Fibroblast of the aortic adventitia (primary cell): ENCODE results near the gene TNNC2. TPM values are rescaled to one million over a fixed set of nuclear protein-coding genes. Genes with fewer than 3 reads are reported as not detected.
"Not testable (repeated sequence)": the region's sequence is repeated elsewhere in the genome, so short reads cannot be mapped to it uniquely, and the experiment has no call there.

Experiments
- DNase-seq: peaks from one replicate; pipeline ENCODE4 v3.0.0-alpha.2; 2010; ENCODE audit warnings: low read depth
- H3K4me3 ChIP-seq: 2 replicates; pipeline ENCODE4 v1.5.1; 2011; ENCODE audit warnings: low read depth, mild to moderate bottlenecking, control low read depth, low read length, moderate library complexity
- total RNA-seq: library from RNA; depleted of rRNA; stranded (reverse); fragments of >200 nt; gene quantifications from 2 replicates; pipeline ENCODE4 v1.2.3, GENCODE V29; 2012; ENCODE audit warnings: low replicate concordance
- TF ChIP-seq, protein P1 (sequence below): IDR thresholded peaks from 2 replicates; pipeline ENCODE4 v1.5.1; 2011; ENCODE audit warnings: mild to moderate bottlenecking, low read length, control low read depth, inconsistent platforms; ENCODE audit not compliant: insufficient read depth

TNNC2 gene
- total RNA-seq, 1 donor: 0.45 TPM

DNA sequence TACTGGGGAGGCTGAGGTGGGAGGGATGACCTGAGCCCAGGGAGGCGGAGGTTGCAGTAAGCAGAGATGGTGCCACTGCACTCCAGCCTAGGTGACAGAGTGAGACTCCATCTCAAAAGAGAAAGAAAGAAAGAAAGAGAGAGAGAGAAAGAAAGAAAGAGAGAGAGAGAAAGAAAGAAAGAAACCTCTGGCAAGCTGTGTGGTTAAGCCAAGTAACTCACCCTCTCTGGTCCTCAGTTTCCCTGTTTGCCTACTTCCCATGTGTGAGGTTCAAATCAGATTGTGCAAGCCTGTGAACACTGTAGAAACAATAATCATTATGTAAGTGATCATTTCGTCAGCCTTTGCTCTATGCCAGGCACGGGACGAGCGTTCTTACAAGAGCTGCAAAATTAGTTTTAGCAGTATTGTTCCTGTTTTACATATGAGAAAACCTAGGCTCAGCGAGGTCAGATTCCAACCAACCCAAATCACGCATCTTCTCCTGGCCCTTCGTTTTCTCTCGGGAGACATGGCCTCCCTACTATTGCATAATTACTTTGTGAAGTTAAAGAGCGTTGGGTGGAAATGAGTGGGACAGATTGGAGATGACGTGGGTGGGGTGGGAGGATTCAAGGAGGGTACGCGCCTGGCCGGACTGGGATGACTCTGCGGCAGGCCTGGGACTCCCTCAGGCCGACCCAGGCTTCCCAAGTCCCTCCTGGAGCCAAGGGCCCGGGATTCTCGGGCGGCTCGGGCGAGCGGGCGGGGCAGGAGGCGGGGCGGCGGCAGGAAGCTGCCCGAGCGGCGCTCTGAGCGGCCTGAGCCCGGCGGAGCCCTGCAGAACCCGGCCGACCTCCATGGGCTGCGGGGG is 6.1 kb upstream of the TNNC2 start, which contains the start of gene SNX21:
TSS of gene SNX21 (plus strand) at position 770 of the 853 bp plus-strand sequence. CDS start 121 bp downstream, outside the sequence.
- peak within 1 kb of the TSS; percentile 90 for H3K4me3 ChIP-seq
- peak; percentile 97 for DNase-seq
- TF ChIP-seq, protein P1, sequence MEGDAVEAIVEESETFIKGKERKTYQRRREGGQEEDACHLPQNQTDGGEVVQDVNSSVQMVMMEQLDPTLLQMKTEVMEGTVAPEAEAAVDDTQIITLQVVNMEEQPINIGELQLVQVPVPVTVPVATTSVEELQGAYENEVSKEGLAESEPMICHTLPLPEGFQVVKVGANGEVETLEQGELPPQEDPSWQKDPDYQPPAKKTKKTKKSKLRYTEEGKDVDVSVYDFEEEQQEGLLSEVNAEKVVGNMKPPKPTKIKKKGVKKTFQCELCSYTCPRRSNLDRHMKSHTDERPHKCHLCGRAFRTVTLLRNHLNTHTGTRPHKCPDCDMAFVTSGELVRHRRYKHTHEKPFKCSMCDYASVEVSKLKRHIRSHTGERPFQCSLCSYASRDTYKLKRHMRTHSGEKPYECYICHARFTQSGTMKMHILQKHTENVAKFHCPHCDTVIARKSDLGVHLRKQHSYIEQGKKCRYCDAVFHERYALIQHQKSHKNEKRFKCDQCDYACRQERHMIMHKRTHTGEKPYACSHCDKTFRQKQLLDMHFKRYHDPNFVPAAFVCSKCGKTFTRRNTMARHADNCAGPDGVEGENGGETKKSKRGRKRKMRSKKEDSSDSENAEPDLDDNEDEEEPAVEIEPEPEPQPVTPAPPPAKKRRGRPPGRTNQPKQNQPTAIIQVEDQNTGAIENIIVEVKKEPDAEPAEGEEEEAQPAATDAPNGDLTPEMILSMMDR: no peak

DNA sequence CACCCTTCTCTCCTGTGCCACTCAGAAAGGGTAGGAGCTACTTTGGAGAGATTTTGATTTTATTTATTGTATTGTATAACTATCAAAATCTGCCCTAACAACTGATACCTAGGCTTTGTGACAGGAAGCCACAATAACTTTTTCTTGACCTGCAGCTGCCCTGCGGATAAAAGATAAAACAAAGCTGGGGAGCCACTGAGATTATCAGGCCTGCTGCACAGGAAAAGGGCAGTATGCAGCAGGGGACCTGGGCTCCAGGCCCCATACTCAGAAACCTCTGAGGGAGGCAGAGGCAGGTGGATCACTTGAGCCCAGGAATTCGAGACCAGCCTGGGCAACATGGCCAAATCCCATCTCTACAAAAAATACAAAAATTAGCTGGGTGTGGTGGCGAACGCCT is 5.5 kb upstream of the TNNC2 start:
- TF ChIP-seq, protein P1: no peak
- peak overlapping the region; percentile 90 for H3K4me3 ChIP-seq
- DNase-seq: no peak

DNA sequence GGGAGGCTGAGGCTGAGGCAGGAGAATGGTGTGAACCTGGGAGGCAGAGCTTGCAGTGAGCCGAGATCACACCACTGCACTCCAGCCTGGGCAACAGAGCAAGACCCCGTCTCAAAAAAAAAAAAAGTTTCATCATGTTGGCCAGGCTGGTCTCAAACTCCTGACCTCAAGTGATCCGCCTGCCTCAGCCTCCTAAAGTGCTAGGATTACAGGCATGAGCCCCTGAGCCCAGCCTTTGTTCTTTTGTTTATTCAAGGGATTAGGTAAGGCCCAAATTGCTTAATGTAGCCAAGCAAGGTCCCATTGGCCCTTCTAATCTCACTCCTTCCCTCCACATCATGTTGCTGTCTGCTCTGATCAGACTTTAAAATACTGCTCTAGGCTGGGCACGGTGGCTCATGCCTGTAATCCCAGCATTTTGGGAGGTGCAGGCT is 2.6 kb upstream of the TNNC2 start:
- not testable (repeated sequence) for H3K4me3 ChIP-seq

DNA sequence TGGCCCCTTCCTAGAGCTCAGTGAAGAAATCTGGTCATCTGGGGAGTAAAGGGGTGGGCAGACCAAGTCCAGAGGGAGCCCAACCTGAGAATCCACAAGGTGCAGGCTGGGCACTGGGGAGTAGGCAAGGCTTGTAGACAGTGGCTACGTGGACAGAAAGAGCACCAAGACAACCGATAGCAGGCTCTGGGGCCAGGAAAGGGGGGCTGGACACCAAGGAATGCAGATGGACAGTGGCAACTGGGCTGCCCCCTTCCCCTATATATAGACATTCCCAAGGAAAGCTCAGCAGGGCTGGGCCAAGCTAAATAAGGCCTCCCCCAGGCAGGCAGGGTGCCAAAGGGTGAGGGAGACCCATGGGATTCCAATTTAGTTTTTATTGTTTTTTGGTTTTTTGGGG is 1.5 kb upstream of the TNNC2 start:
- peak; percentile 29 for DNase-seq
- H3K4me3 ChIP-seq: no peak overlapping the region
- TF ChIP-seq, protein P1: no peak

More for the DNA sequence above, 2.6 kb upstream of the TNNC2 start:
- not testable (repeated sequence) for DNase-seq

DNA sequence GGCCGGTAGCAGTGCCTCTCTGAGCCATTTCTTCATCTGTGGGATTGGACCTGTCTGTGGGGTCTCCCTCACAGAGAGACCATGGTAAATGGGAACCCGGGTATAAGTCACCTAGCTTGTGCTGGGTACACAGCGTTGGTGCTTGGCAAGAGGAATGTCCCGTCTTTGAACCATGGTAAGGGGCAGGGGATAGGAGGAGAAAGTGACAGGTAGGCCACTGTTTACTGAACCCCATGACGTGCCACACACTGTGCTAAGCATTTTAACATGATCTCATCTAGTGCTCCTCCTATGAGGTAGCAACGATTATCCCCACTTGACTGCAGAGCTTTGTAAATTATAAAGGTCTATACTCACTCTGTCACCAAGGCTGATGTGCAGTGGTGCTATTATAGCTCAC is 600 bp upstream of the TNNC2 start:
- DNase-seq: no peak
- TF ChIP-seq, protein P1: no peak

DNA sequence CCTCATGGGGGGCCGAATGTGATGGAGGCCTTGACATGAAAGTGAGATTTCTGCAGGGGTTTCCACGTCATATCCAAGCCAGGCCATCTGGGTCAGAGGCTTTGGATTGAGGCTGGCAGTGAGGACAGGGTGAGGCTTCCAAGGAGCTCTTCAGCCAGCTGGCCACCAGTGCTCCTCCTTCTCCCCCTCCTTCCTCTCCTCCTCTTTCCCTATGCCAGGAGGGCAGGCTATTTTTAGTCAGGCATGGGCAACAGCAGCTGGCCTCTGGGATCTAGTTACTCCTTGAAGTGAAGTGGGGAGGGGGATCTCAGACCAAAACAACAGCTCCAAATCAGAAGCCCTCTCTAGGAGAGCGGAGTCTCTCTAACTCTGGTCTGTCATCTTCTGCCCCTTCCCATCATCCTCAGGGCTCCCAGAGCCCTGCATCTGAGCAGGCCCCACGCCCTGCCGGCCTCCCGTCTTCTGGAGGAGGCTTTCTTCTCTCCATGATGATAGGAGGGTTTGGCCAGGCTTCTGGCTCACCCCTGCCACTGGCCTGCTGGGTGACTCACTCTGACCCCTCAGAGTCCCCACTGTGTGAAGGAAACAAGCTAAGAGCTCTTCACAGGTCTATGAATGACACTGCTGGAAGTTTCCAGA is 612 bp downstream of the TNNC2 start:
- no peak overlapping the region for H3K4me3 ChIP-seq
- peak; percentile 37 for DNase-seq
- TF ChIP-seq, protein P1: no peak

More for the DNA sequence above, 600 bp upstream of the TNNC2 start:
- no peak overlapping the region for H3K4me3 ChIP-seq
